HG02943 (cell line): ENCODE measurements around the gene MAP2K2.

Source experiments
- ATAC-seq: cut with Tn5 transposase; IDR thresholded peaks from one replicate; pipeline ENCODE4 v1.9.1; 2021; ENCODE audit warnings: mild to moderate bottlenecking, low read depth, moderate library complexity; ENCODE audit not compliant: unreplicated experiment

MAP2K2 gene

DNA sequence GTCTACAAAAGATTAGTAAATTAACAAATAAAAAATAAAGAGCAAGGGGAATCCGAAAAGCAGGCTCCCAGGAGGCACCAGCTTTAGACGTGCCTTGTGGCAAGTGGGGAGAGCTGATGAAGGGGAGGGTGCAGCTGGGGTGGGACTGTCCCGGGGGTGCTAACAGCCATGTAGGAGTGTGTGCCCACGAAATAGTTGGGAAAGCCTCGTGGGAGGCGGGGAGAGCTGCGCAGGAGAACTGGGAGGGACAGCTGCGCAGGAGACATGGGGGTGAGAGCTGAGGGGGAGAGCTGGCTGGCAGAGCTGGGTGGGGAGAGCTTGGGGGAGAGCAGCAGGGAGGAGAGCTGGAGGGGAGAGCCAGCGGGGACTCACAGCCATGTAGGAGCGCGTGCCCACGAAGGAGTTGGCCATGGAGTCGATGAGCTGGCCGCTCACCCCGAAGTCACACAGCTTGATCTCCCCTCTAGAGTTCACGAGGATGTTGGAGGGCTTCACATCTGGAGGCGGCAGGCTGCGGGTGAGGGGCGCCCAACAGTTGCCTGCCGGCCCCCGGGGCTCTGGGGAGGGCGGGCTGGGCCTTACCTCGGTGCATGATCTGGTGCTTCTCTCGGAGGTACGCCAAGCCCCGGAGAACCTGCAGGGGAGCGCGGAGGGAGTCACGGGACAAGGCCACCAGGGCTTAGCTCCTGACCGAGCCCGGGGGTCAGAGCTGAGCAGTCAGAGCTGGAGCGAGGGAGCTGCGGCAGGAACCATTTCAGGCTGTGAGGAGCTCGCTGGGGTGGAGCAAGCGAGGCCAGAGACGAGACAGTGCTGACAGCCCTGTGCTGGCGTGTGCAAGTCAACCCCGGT, 23.1 kb downstream of the MAP2K2 start:
- ATAC-seq = no peak

GRCh38 chr19:4099041-4099764, 24.7 kb downstream of the MAP2K2 start:
- ATAC-seq = no peak

- no peak for ATAC-seq
Observed at GRCh38 chr19:4098493-4098892, 25.4 kb downstream of the MAP2K2 start.

- ATAC-seq = no peak
Observed at GRCh38 chr19:4097501-4097900, 26.4 kb downstream of the MAP2K2 start.

DNA sequence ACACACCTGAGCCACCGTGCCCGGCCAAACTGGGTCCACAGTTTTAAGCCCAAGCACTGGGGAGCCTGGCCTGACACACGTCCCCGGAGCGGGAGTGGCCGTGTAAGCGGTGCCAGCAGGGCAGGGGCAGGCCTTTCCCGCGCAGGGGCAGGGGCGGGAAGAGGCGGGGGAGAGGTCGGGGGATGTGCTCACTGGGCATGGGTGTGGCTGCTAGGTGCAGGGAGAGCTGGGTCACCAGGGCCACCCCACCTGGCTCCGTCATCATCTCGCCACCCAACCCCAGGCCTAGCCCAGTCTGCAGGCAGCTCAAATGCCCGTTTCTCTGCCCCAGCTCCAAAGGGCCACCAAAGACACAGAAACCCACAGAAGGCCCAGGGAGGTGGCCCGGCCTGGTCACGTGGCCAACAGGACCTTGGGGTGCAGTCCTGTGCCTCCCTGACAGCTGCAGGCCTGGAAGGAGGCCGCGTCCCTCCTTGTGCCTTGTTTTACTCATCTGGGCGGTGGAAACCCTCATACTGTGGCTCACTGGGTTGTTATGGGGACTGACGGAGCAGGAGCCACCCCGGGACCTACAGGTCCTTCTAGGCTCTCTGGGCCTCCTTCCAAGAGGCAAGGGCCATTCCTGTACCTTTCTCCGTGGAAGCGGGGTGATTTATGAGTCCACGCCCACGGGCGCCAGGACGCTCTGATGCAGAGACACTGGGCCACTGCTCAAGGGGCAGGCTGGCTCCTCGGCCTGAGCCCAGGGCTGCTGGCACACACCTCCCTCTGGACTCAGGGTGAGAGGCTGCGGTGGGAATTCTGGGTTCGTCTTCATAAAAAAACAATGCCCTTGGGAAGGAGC, 27.7 kb downstream of the MAP2K2 start:
- no peak for ATAC-seq

GRCh38 chr19:4095488-4095844, 28.5 kb downstream of the MAP2K2 start:
- no peak for ATAC-seq

DNA sequence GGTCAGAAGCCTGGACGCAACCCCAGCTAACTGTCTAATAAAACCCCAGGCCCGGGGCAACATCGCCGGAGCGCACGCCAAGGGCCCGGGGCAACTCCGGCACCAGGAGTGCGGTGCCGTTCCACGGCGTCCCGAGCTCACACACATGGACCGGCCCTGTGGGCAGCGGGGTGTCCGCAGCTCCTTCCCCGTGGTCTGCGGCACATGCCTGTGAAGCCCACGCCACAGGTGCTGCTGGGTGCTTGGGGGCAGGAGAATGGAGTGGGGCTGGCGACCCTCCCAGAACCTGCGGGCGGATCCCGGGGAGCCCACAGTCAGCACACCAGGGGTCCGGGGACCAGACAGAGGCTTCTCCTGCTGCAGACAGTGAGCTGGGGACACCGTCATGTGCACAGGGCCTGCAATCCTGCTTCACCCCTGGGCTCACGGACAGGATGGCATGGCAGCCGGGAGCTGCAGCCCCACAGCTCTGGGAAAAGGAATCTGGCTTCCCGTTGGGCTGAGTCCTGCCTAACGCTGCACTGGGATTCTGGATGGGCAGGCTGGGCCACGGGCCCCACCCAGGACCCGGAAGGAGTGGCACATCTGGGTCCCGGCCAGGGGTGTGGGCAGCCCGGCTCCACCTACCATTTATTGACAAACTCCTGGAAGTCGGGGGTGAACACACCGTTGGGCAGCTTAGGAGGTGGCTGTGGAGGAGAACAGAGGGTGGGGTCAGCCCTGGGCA, 29.0 kb downstream of the MAP2K2 start:
- ATAC-seq = no peak

- ATAC-seq = no peak
Observed at GRCh38 chr19:4094291-4094690, 29.6 kb downstream of the MAP2K2 start.

DNA sequence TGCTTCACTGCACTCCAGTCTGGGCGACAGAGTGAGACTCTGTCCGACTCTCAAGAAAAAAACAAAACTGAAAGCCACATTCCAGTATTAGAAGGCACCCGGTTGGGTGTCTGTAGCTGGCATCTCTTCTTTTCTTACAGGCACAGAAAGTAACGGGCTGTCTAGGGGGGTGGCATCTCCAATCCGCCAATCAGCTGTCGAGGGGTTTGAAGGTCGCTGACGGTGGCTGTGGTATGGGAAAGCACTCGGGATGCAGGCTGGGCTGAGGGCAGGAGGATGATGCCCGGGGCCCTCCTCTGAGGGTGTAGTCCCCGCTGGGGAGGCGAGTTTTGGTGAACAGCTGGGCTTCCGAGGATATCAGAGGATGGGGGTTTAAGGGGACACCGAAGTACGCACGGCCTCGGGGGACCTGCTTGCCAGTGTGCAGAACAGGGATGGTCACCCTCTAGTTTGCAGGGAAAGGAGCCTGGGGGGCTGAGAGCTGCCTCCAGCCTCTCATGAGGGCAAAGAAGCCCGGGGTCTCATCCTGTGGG, 30.2 kb downstream of the MAP2K2 start:
- no peak for ATAC-seq

DNA sequence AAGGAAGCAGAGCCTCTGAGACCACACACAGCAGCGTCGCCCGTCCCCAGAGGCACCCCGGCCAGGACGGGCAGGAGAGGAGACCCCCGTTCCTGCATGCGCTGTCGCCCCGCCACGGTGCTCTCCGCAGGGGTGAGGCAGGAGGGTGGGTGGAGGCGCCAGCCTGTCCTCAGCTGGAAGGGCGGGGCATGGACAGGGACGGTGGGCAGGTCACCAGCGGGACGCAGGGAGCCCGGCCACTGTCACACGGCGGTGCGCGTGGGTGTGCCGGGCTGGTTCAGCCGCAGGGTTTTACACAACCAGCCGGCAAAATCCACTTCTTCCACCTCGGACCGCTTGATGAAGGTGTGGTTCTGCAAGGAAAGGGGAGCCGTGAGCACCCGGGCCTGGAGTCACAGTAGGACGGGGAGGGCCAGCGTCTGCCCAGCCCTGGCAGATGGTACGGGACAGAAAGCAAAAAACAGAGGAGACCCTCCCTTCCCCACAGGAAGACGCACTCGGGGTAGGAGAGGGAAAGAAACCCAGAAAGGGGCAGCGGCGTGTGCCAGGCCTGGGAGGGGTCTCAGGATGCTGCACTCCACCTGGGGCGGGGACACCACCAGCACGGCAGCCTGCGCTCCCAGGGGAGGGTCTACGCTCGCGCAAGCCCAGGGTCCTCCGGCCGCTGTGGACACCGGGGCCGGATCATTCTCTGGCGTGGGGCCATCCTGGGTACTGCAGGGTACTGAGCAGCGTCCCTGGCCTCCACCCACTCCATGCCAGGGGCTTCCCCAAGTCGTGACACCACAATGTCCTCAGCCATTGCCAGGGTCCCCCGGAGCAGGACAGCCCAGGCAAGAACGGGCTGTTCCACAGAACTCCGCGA, 33.3 kb downstream of the MAP2K2 start:
- ATAC-seq = no peak

GRCh38 chr19:4089946-4090345, 34.0 kb downstream of the MAP2K2 start:
- ATAC-seq = no peak

GRCh38 chr19:4089400-4089908, 34.5 kb downstream of the MAP2K2 start:
- no peak for ATAC-seq

GRCh38 chr19:4088975-4089374, 34.9 kb downstream of the MAP2K2 start:
- ATAC-seq = no peak

DNA sequence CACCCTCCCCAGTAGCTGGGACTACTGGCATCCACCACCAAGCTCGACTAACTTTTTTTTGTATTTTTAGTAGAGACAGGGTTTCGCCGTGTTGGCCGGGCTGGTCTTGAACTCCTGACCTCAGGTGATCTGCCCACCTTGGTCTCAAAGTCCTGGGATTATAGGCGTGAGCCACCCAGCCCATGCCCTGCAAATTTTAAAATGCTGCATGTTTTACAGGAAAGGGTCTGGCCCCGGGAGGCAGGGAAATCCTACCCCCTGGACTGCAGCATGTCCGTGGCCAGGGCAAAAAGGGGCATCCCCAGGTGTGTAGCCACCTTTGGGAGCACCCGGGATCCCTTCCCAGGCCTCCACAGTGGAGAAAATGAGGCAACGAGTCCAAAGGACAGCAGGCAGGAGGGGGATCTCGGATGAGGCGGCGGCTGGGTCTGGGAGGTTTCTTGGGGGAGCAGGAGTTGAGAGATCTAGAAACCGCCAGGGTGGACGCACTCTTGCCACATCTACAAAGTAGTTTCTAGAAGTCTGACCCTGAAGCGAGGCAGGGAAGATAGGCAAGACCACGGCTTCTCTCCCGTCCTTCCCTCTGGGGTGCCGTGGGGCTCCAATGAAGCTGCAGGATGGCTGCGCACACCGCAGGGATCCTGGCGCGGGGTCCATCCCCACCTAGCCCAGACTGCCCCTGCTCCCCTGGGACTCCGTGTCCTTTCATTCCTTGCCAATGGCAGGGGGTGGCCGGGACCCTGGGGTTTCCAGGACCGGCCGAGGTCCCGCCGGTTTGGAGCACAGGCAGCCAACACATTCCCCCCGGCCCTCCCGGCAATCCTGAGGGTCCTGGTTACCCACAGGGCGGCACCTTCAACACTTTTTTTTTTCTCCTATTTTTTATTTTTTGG, 35.9 kb downstream of the MAP2K2 start:
- ATAC-seq = no peak

DNA sequence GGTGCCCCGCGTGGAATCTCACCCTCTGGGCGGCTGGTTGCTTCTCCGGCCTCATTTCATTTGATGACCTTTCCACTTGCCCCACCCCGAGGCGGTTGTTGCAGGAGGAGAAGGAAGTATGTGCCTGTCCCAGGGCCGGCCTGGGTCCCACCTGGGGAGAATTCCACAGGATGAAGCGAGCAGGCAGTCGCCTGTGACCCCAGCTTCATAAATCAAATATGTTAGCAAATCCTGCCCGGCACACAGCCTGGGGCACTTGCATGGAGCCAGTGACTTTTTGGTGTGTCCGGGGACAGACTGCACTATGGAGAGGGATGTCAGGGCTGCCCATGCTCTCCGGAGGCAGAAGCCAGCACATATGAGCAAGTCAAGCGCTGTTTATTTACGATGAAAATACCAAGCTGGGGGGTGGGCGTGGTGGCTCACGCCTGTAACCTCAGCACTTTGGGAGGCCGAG, 37.5 kb downstream of the MAP2K2 start:
- no peak for ATAC-seq

DNA sequence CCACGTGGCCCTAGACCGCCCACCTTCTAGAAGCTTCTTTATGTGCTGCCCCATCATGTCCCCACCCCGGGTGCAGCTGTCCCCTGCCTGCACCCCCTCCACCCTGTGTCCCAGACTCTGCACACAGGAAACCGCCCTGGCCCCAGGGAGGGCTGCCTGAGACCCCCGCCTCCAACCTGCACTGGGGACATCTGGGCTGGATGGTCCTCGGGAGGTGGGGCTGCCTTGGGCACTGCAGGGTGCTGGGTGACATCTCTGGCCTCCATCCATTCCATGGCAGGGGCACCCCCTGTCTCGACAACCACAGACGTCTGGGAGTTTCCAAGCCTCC, 39.4 kb downstream of the MAP2K2 start:
- no peak for ATAC-seq

GRCh38 chr19:4083677-4084546, 40.0 kb downstream of the MAP2K2 start:
- no peak for ATAC-seq
